ENCODE measurements around the gene CSMD2. TPM values are rescaled to one million over a fixed set of nuclear protein-coding genes. Genes with fewer than 3 reads are reported as not detected.

The CSMD2 gene
- total RNA-seq, 4 donors from 2014 or later, result 0.16 to 1.00 (median 0.27) TPM; not detected in 1

- Histone ChIP-seq H3K4me1 (peaks cover 0 to 34% (median 17%) of the 10 kb centered on the region in 4 donors), H3K27ac (no peak overlapping the region), H3K4me3 (no peak overlapping the region), H3K36me3 (no peaks in the 10 kb centered on the region), H3K9me3 (no peaks in the 10 kb centered on the region), H3K27me3 (peaks cover 80% of the 10 kb centered on the region)
- no peak for DNase-seq
- no peak for TF ChIP-seq CTCF (IDR thresholded peaks at IDR 0.05)
- TF ChIP-seq POLR2AphosphoS5 (IDR thresholded peaks at IDR 0.05), result no peak
- 42 to 80% methylated on average over 1 to 12 of the region's 13 CpGs for WGBS, 2 donors (ENCODE audit: low coverage in 1 of 2)
- in situ Hi-C loops (cut with MboI; ENCODE audit: low pct_ligation_motif_present in 1 of 4, low pct_unique_long_range_greater_than_20kb in 1 of 4, low sequenced_read_pairs in 3 of 4) (loop anchor here in 1 of 4 donors (25.0 kb wide), 1 partner anchor 530 kb away; no protein-coding TSS in a partner anchor), intact Hi-C loops (cut with DNase I; ENCODE audit: low total_unique reads) (loop anchor here (10.0 kb wide), 1 partner anchor 533 kb away; no protein-coding TSS in a partner anchor)
Observed at GRCh38 chr1:34167389-34167788, 2.4 kb upstream of the CSMD2 start.

GRCh38 chr1:34166625-34167361 lies 1.8 kb upstream of the CSMD2 start:
- no peaks in the 10 kb centered on the region for H3K9me3 ChIP-seq
- H3K27ac ChIP-seq, result no peak overlapping the region
- 12% methylated on average over 24 of the region's 24 CpGs; no CpG with 5 or more reads in 1 of the 2 donors for WGBS, 2 donors (ENCODE audit: low coverage in 1 of 2)
- H3K27me3 ChIP-seq, result peaks cover 85% of the 10 kb centered on the region
- no peak for DNase-seq
- no peak overlapping the region for H3K4me3 ChIP-seq
- TF ChIP-seq CTCF (IDR thresholded peaks at IDR 0.05) (no peak), POLR2A (IDR thresholded peaks at IDR 0.05) (no peak), EP300 (IDR thresholded peaks at IDR 0.05; ENCODE audit: low read depth) (no peak), POLR2AphosphoS5 (IDR thresholded peaks at IDR 0.05) (no peak)
- intact Hi-C loops (cut with DNase I; ENCODE audit: low total_unique reads) (loop anchor here (10.0 kb wide), 1 partner anchor 532 kb away; no protein-coding TSS in a partner anchor), in situ Hi-C loops (cut with MboI; ENCODE audit: low pct_ligation_motif_present in 1 of 4, low pct_unique_long_range_greater_than_20kb in 1 of 4, low sequenced_read_pairs in 3 of 4) (loop anchor here in 1 of 4 donors (25.0 kb wide), 1 partner anchor 529 kb away; no protein-coding TSS in a partner anchor)
- H3K36me3 ChIP-seq, result no peaks in the 10 kb centered on the region
- H3K4me1 ChIP-seq, result peaks cover 0 to 34% (median 17%) of the 10 kb centered on the region in 4 donors

GRCh38 chr1:34166191-34166624 lies 1.2 kb upstream of the CSMD2 start:
- WGBS, 2 donors (ENCODE audit: low coverage in 1 of 2), result 14% methylated on average over 27 of the region's 27 CpGs; no CpG with 5 or more reads in 1 of the 2 donors

More at GRCh38 chr1:34166191-34166624, 1.2 kb upstream of the CSMD2 start:
- peaks cover 90% of the 10 kb centered on the region for H3K27me3 ChIP-seq
- intact Hi-C loops (cut with DNase I; ENCODE audit: low total_unique reads) (loop anchor here (10.0 kb wide), 1 partner anchor 531 kb away; no protein-coding TSS in a partner anchor), in situ Hi-C loops (cut with MboI; ENCODE audit: low pct_ligation_motif_present in 1 of 4, low pct_unique_long_range_greater_than_20kb in 1 of 4, low sequenced_read_pairs in 3 of 4) (loop anchor here in 1 of 4 donors (25.0 kb wide), 1 partner anchor 529 kb away; no protein-coding TSS in a partner anchor)
- TF ChIP-seq CTCF (IDR thresholded peaks at IDR 0.05), result no peak
- no peak for TF ChIP-seq POLR2A (IDR thresholded peaks at IDR 0.05)
- TF ChIP-seq EP300 (IDR thresholded peaks at IDR 0.05; ENCODE audit: low read depth), result no peak
- TF ChIP-seq POLR2AphosphoS5 (IDR thresholded peaks at IDR 0.05), result no peak
- H3K27ac ChIP-seq, result no peak overlapping the region
- H3K36me3 ChIP-seq, result no peaks in the 10 kb centered on the region
- no peak for DNase-seq
- peaks cover 0 to 34% (median 17%) of the 10 kb centered on the region in 4 donors for H3K4me1 ChIP-seq
- no peak overlapping the region for H3K4me3 ChIP-seq
- no peaks in the 10 kb centered on the region for H3K9me3 ChIP-seq

Measured in transverse colon (tissue), 4 donors.